Retinal pigment epithelial cell (primary cell): ENCODE results near the gene ZNF423.

Source experiments
- DNase-seq: peaks from one replicate; pipeline ENCODE4 v3.0.0-alpha.2; 2010; ENCODE audit warnings: low read depth
- H3K4me3 ChIP-seq: 2 replicates; pipeline ENCODE4 v1.5.1; 2011; ENCODE audit warnings: mild to moderate bottlenecking, low read length, control low read depth, moderate library complexity
- CTCF ChIP-seq: conservative IDR thresholded peaks from 2 replicates; pipeline ENCODE4 v1.5.1; 2011; ENCODE audit warnings: low read depth, low read length, control low read depth, inconsistent platforms

The ZNF423 gene

GRCh38 chr16:49766225-49766624, 89.7 kb downstream of the ZNF423 start:
- no peak for TF ChIP-seq CTCF
- no peak overlapping the region for H3K4me3 ChIP-seq

DNA sequence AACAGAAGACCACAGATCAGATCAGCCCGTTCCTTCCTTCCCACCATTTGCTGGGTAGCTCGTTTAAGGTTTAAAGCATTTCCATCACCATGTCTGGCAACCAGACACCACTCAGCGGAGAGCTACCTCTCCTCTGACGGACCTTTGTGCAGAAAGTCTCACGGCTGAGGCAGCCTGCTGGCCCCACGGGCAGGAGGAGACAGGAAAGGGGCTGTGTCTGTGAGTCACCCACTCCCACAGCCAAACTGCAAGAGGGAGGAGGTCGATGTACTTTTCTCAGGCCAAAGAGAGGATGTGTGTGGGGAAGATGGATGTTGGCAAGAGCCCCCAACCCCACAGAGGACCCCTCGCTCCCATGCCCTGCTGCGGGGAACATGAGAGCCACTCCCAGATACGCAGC, 92.1 kb downstream of the ZNF423 start:
- H3K4me3 ChIP-seq: no peak overlapping the region
- TF ChIP-seq CTCF: no peak
- DNase-seq: no peak

More at GRCh38 chr16:49766225-49766624, 89.7 kb downstream of the ZNF423 start:
- DNase-seq: no peak

GRCh38 chr16:49760815-49761214, 95.1 kb downstream of the ZNF423 start:
- TF ChIP-seq CTCF: no peak
- DNase-seq: no peak
- no peak overlapping the region for H3K4me3 ChIP-seq

DNA sequence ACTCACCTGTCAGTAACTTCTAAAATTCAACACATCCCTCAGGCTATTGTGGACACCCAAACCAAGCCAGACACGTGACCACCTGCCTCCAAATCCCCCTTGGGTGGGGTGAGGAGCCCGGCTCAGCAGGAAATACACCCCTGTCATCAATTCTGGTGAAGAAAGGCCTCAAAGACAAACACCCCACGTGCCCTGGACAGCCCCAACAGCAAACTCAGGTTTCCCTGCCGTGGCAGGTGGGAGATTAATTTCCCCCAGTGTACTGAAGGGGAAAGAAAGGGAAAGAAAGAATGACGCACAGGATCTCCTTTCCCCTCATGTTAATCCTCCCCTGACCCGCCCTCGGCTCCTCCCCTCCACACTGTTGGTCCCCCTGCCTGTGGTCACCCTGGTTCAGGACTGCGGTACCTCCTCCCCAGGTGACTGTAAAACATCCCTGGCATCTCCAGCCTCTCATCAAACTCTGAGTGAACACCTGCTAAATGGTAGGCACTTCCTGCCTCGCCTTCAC, 98.3 kb downstream of the ZNF423 start:
- H3K4me3 ChIP-seq: no peak overlapping the region
- no peak for DNase-seq
- TF ChIP-seq CTCF: no peak

DNA sequence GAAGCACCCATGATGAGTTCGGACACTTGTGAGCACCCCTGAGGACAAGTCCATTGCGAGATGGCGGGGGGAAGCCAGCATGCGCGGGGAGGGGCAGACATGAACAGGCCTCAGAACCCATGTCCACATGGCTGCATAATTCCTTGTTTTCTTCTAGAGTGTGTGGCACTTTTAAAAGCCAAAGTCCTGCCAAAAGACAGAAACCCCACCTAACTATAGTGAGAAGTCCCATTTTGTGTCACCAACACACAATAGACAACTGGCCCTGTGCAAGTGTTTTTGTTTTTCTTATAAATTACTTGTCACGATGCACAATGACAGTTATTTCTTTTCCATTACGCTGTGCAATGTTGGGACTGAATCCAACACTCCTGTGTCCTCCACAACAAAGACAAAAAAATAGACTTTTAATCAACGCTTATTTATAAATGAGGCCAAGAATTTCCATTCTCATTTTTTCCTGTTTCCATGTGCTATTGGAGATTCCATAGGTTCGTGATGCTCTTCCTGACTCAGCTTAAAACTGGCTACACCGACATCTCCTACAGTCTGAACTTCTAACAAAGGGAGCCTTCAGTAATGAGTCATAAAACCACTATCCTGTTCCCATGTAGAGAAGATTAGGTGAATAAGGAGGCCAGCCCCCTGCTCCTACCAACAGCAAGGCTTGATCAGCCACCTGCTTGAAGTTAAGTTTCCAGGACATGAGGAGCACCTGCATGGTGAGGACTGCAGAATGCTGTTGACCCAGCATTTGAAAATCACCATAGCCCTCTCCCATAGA, 98.9 kb downstream of the ZNF423 start:
- DNase-seq: no peak
- no peak for TF ChIP-seq CTCF

GRCh38 chr16:49755716-49756505, 100.0 kb downstream of the ZNF423 start:
- no peak for DNase-seq
- no peak for TF ChIP-seq CTCF
- H3K4me3 ChIP-seq: no peak overlapping the region

More for the DNA sequence above, 98.9 kb downstream of the ZNF423 start:
- no peak overlapping the region for H3K4me3 ChIP-seq
